SK-N-SH (cell line): ENCODE measurements around the gene TMUB1. TPM values are rescaled to one million over a fixed set of nuclear protein-coding genes. Genes with fewer than 3 reads are reported as not detected.

Experiments
- CTCF ChIA-PET: fragments of 300-600, 350-600 bp; formaldehyde crosslinking; extraction: SDS; loops from one replicate; lab custom pipeline; 2021; lab: Yijun Ruan, JAX
- POLR2A ChIA-PET: fragments of 350-600 bp; sonication (Branson Sonifier 250); formaldehyde crosslinking; extraction: SDS; loops from one replicate; lab custom pipeline; 2020; ENCODE audit warnings: antibody characterized with exemption, inconsistent platforms; lab: Yijun Ruan, JAX
- DNase-seq: peaks from one replicate; pipeline ENCODE4 v3.0.0; 2012
- H2AFZ ChIP-seq: fragments of 200-600 bp; sonication (generic); 2 replicates; pipeline ENCODE4 v1.8.1; 2016; ENCODE audit warnings: antibody characterized with exemption, mild to moderate bottlenecking, low read depth
- H3F3A ChIP-seq: fragments of 200-600 bp; sonication (generic); replicated peaks from 2 replicates; pipeline ENCODE3; 2016; ENCODE audit warnings: antibody characterized with exemption, mild to moderate bottlenecking; ENCODE audit not compliant: insufficient read depth
- H3K27ac ChIP-seq, 2 experiments: fragments of 200-500 bp in 1 of 2; fragments of 200-600 bp in 1 of 2; sonication (Bioruptor generic) in 1 of 2; sonication (generic), shearing (Covaris generic) in 1 of 2; 2 replicates each; pipeline versions ENCODE4 v1.5.1 to v1.6.1; 2014 to 2016; ENCODE audit warnings: low read depth in 2 of 2, inconsistent platforms in 1 of 2, low read length in 1 of 2, mild to moderate bottlenecking in 1 of 2, mixed read lengths in 1 of 2
- H3K27me3 ChIP-seq: fragments of 200-600 bp; sonication (generic), shearing (Covaris generic); 2 replicates; pipeline ENCODE4 v1.6.1; 2016; ENCODE audit warnings: mixed run types; ENCODE audit not compliant: insufficient read depth
- H3K36me3 ChIP-seq, 2 experiments: fragments of 200-500 bp in 1 of 2; fragments of 200-600 bp in 1 of 2; sonication (Bioruptor generic) in 1 of 2; sonication (generic) in 1 of 2; replicated peaks in 1 of 2; 2 replicates each; pipeline versions ENCODE3 to v1.5.1; 2014 to 2016; ENCODE audit warnings: low read length in 1 of 2, mild to moderate bottlenecking in 1 of 2; ENCODE audit not compliant: insufficient read depth in 2 of 2, control insufficient read depth in 1 of 2
- H3K4me1 ChIP-seq, 2 experiments: fragments of 200-500 bp in 1 of 2; fragments of 200-600 bp in 1 of 2; sonication (Bioruptor generic) in 1 of 2; sonication (generic), shearing (Covaris generic) in 1 of 2; 2 replicates each; pipeline versions ENCODE4 v1.5.1 to v1.6.1; 2014 to 2016; ENCODE audit warnings: low read depth in 1 of 2, low read length in 1 of 2, mixed run types in 1 of 2; ENCODE audit not compliant: insufficient read depth in 2 of 2, control insufficient read depth in 1 of 2
- H3K4me2 ChIP-seq: fragments of 200-600 bp; sonication (generic), shearing (Covaris generic); 2 replicates; pipeline ENCODE4 v1.6.1; 2017; ENCODE audit warnings: mixed run types
- H3K4me3 ChIP-seq, 2 experiments: fragments of 200-500 bp in 1 of 2; fragments of 200-600 bp in 1 of 2; sonication (Bioruptor generic) in 1 of 2; sonication (generic), shearing (Covaris generic) in 1 of 2; 2 replicates each; pipeline versions ENCODE4 v1.5.1 to v1.8.1; 2014 to 2016; ENCODE audit warnings: low read depth in 2 of 2, inconsistent platforms in 1 of 2, low read length in 1 of 2, mild to moderate bottlenecking in 1 of 2, mixed read lengths in 1 of 2, moderate library complexity in 1 of 2
- H3K79me2 ChIP-seq: fragments of 200-600 bp; sonication (generic); 2 replicates; pipeline ENCODE4 v1.8.1; 2017; ENCODE audit warnings: mild to moderate bottlenecking; ENCODE audit not compliant: insufficient read depth
- H3K9ac ChIP-seq: fragments of 200-600 bp; sonication (generic); 2 replicates; pipeline ENCODE4 v1.6.1; 2017; ENCODE audit warnings: mixed run types
- H3K9me2 ChIP-seq: fragments of 200-600 bp; sonication (generic); 2 replicates; pipeline ENCODE4 v1.6.1; 2017; ENCODE audit warnings: mixed run types
- H3K9me3 ChIP-seq: fragments of 200-600 bp; sonication (generic); 2 replicates; pipeline ENCODE4 v1.6.1; 2017; ENCODE audit warnings: mixed run types, mild to moderate bottlenecking, moderate library complexity
- H4K20me1 ChIP-seq: fragments of 200-600 bp; sonication (generic); 2 replicates; pipeline ENCODE4 v1.6.1; 2017; ENCODE audit warnings: mild to moderate bottlenecking, mixed run types; ENCODE audit not compliant: insufficient read depth
- CHD2 ChIP-seq: fragments of 150-350 bp; IDR thresholded peaks from 2 replicates; pipeline ENCODE4 v1.6.1; 2018; ENCODE audit warnings: low read length; ENCODE audit not compliant: partially characterized antibody
- CTCF ChIP-seq: fragments of 200-600 bp; sonication (generic); IDR thresholded peaks from 2 replicates; pipeline ENCODE4 v1.6.1; 2017; ENCODE audit warnings: antibody characterized with exemption, mild to moderate bottlenecking, moderate library complexity
- ELF1 ChIP-seq: IDR thresholded peaks from 2 replicates; pipeline ENCODE4 v1.4.0; 2012
- EP300 ChIP-seq, 2 experiments: IDR thresholded peaks; 2 replicates each; pipeline versions ENCODE4 v1.4.0 to v1.6.1; 2012; ENCODE audit warnings: borderline replicate concordance in 1 of 2, low read depth in 1 of 2, low read length in 1 of 2
- FOSL2 ChIP-seq: IDR thresholded peaks from 2 replicates; pipeline ENCODE4 v1.4.0; 2012; ENCODE audit warnings: low read depth, mild to moderate bottlenecking, moderate library complexity, borderline replicate concordance
- FOXJ3 ChIP-seq: sonication (generic); formaldehyde crosslinking; IDR thresholded peaks from 2 replicates; pipeline ENCODE4 v1.5.1; 2020; ENCODE audit warnings: mild to moderate bottlenecking, missing genetic modification reagents
- FOXM1 ChIP-seq: IDR thresholded peaks from 2 replicates; pipeline ENCODE4 v1.4.0; 2012; ENCODE audit warnings: low read depth, mild to moderate bottlenecking
- GABPA ChIP-seq: IDR thresholded peaks from 2 replicates; pipeline ENCODE4 v1.4.0; 2012; ENCODE audit warnings: low read depth, mild to moderate bottlenecking
- GATA2 ChIP-seq: sonication (generic); formaldehyde crosslinking; IDR thresholded peaks from 2 replicates; pipeline ENCODE4 v1.5.0; 2020; ENCODE audit warnings: mild to moderate bottlenecking, missing genetic modification reagents
- IRF3 ChIP-seq: fragments of 150-350 bp; IDR thresholded peaks from 2 replicates; pipeline ENCODE4 v1.6.1; 2016; ENCODE audit warnings: mild to moderate bottlenecking, low read depth, low read length
- JUND ChIP-seq: IDR thresholded peaks from 2 replicates; pipeline ENCODE4 v1.4.0; 2012
- MAX ChIP-seq: IDR thresholded peaks from 2 replicates; pipeline ENCODE4 v1.4.0; 2012; ENCODE audit warnings: low read depth
- MEF2A ChIP-seq: IDR thresholded peaks from 2 replicates; pipeline ENCODE4 v1.4.0; 2012; ENCODE audit warnings: low read depth, borderline replicate concordance
- MXI1 ChIP-seq: IDR thresholded peaks from 2 replicates; pipeline ENCODE4 v1.6.1; 2012; ENCODE audit warnings: mild to moderate bottlenecking, low read depth, low read length, improper control_type of control experiment
- NRF1 ChIP-seq: IDR thresholded peaks from 2 replicates; pipeline ENCODE4 v1.6.1; 2012; ENCODE audit warnings: low read depth, mild to moderate bottlenecking, low read length
- PBX3 ChIP-seq: IDR thresholded peaks from 2 replicates; pipeline ENCODE4; 2012
- POLR2AphosphoS5 ChIP-seq: IDR thresholded peaks from 2 replicates; pipeline ENCODE4 v1.6.1; 2012; ENCODE audit warnings: low read depth, low read length
- RAD21 ChIP-seq: IDR thresholded peaks from 2 replicates; pipeline ENCODE4 v1.6.1; 2012; ENCODE audit warnings: mild to moderate bottlenecking, low read length
- REST ChIP-seq: IDR thresholded peaks from 2 replicates; pipeline ENCODE4 v1.6.1; 2012; ENCODE audit warnings: mild to moderate bottlenecking, low read depth, low read length, moderate library complexity
- SIN3A ChIP-seq: IDR thresholded peaks from 2 replicates; pipeline ENCODE4 v1.6.1; 2012; ENCODE audit warnings: low read depth, mild to moderate bottlenecking, low read length, moderate library complexity, borderline replicate concordance
- SMC3 ChIP-seq: IDR thresholded peaks from 2 replicates; pipeline ENCODE4 v1.6.1; 2012; ENCODE audit warnings: low read depth, low read length, improper control_type of control experiment
- TAF1 ChIP-seq: IDR thresholded peaks from 2 replicates; pipeline ENCODE4 v1.6.1; 2012; ENCODE audit warnings: low read depth, mild to moderate bottlenecking, low read length, moderate library complexity, borderline replicate concordance
- TCF12 ChIP-seq: IDR thresholded peaks from 2 replicates; pipeline ENCODE4 v1.4.0; 2012
- USF1 ChIP-seq: IDR thresholded peaks from 2 replicates; pipeline ENCODE4 v1.4.0; 2012; ENCODE audit warnings: low read depth, borderline replicate concordance
- YY1 ChIP-seq: IDR thresholded peaks from 2 replicates; pipeline ENCODE4 v1.4.0; 2012; ENCODE audit warnings: low read depth, mild to moderate bottlenecking
- WGBS: methylation state at CpG from one replicate; pipeline ENCODE4 v1.1.6; 2017; ENCODE audit warnings: low lambda C conversion rate; 5-methylcytosine and 5-hydroxymethylcytosine counted together
- polyA plus RNA-seq, 3 experiments: library from polyadenylated mRNA; depleted of rRNA; stranded (reverse); fragments of >200 nt; gene quantifications; 2 replicates each; pipeline ENCODE4 v1.2.3, GENCODE V29; 2012

The TMUB1 gene
- polyA plus RNA-seq, 1 of the 3 experiments (the other 2 are of a cell fraction), result 60.6 TPM

- no peaks in the 10 kb centered on the region for H3K27me3 ChIP-seq
- no peaks in the 10 kb centered on the region; a peak in 1 of 4 replicates for H3K4me1 ChIP-seq
- H3K27ac ChIP-seq, result no peak overlapping the region
- H3K4me3 ChIP-seq, result no peak overlapping the region; a peak in 1 of 4 replicates
- no peak overlapping the region for H2AFZ ChIP-seq
- H3K79me2 ChIP-seq, result peaks cover 18% of the 10 kb centered on the region; the same call in 1 of the 2 replicates
- peaks cover 24% of the 10 kb centered on the region for H4K20me1 ChIP-seq
- CTCF ChIA-PET, result interaction anchor here (0.6 to 18.0 kb wide), 60 partner anchors 10 to 1211 kb away, joined by 3 to 243 read pairs (median 5); partner anchors contain the start of genes ABCF2, AGAP3, CHPF2 and GBX1
- H3K9me2 ChIP-seq, result no peaks in the 10 kb centered on the region
- peaks cover 26 to 82% of the 10 kb centered on the region in 2 experiments for H3K36me3 ChIP-seq
- peaks cover 4% of the 10 kb centered on the region for H3F3A ChIP-seq
- no peak overlapping the region for H3K9ac ChIP-seq
- WGBS, result 48% methylated on average over 20 of the region's 24 CpGs
- POLR2A ChIA-PET, result no interaction called here
- H3K4me2 ChIP-seq, result no peak overlapping the region
- no peaks in the 10 kb centered on the region for H3K9me3 ChIP-seq
- peak; percentile 98 for DNase-seq
- 0 out of 2 replicates have a peak, but pooled peaks have one; percentile 34 for TF ChIP-seq MXI1
- TF ChIP-seq POLR2AphosphoS5, result no peak
- TF ChIP-seq SIN3A, result 0 out of 2 replicates have a peak, but pooled peaks have one; percentile 30
- no peak for TF ChIP-seq FOXM1
- TF ChIP-seq TAF1, result no peak
- TF ChIP-seq NRF1, result no peak
- TF ChIP-seq FOXJ3 (CRISPR knock-in tag), result no peak
- no peak for TF ChIP-seq GATA2
- peak; percentile 62 for TF ChIP-seq CHD2
- TF ChIP-seq MEF2A, result no peak
- TF ChIP-seq ELF1, result no peak
- TF ChIP-seq RAD21, result peak; percentile 98
- TF ChIP-seq CTCF, result peak; percentile 100
- no peak for TF ChIP-seq EP300 (IDR thresholded peaks at IDR 0.05; ENCODE audit: borderline replicate concordance in 1 of 2, low read depth in 1 of 2, low read length in 1 of 2)
- 0 out of 2 replicates have a peak, but pooled peaks have one; percentile 47 for TF ChIP-seq REST
- TF ChIP-seq PBX3, result no peak
- TF ChIP-seq SMC3, result peak; percentile 96
- 0 out of 2 replicates have a peak, but pooled peaks have one; percentile 7 for TF ChIP-seq IRF3
- no peak for TF ChIP-seq JUND
- TF ChIP-seq FOSL2, result no peak
- TF ChIP-seq USF1, result no peak
- TF ChIP-seq TCF12, result no peak
- peak; percentile 17; the same call in 1 of the 2 replicates for TF ChIP-seq MAX
- no peak for TF ChIP-seq YY1
- no peak for TF ChIP-seq GABPA
Measured at GRCh38 chr7:151123822-151124464, 40.6 kb upstream of the TMUB1 start.
